ENCODE data around the gene LHFPL6. TPM values are rescaled to one million over a fixed set of nuclear protein-coding genes. Genes with fewer than 3 reads are reported as not detected.

Gene LHFPL6
- total and polyA plus RNA-seq, 8 donors = 1.8 to 13.4 (median 7.1) TPM

GRCh38 chr13:39565036-39565949, 37.7 kb downstream of the LHFPL6 start:
- H3K4me3 ChIP-seq = no peak overlapping the region
- intact Hi-C loops (cut with DNase I) = no loop called here
- 39 to 52% methylated on average over 6 of the region's 6 CpGs for WGBS, 2 donors
- no peaks in the 10 kb centered on the region for H3K36me3 ChIP-seq
- no peak overlapping the region for H3K27ac ChIP-seq
- no peaks in the 10 kb centered on the region for H3K27me3 ChIP-seq
- no peak for FAIRE-seq
- TF ChIP-seq CTCF (IDR thresholded peaks at IDR 0.05) = no peak
- DNase-seq = no peak
- H3K4me1 ChIP-seq = no peaks in the 10 kb centered on the region
- no peaks in the 10 kb centered on the region for H3K9me3 ChIP-seq
- peak in 3 of 4 donors; percentile 42 to 68 (median 58) for ATAC-seq

GRCh38 chr13:39563470-39563735, 39.6 kb downstream of the LHFPL6 start:
- WGBS, 2 donors = 80 to 90% methylated on average over 1 of the region's 1 CpG
- no peak for ATAC-seq
- no peak for TF ChIP-seq CTCF (IDR thresholded peaks at IDR 0.05)

GRCh38 chr13:39561971-39562370, 41.0 kb downstream of the LHFPL6 start:
- no peaks in the 10 kb centered on the region for H3K4me1 ChIP-seq
- H3K36me3 ChIP-seq = no peaks in the 10 kb centered on the region
- H3K4me3 ChIP-seq = no peak overlapping the region
- DNase-seq = no peak
- no peak for ATAC-seq
- no peaks in the 10 kb centered on the region for H3K9me3 ChIP-seq
- no peak for FAIRE-seq
- 28 to 55% methylated on average over 1 of the region's 1 CpG for WGBS, 2 donors
- TF ChIP-seq CTCF (IDR thresholded peaks at IDR 0.05) = no peak
- intact Hi-C loops (cut with DNase I) = no loop called here
- no peaks in the 10 kb centered on the region for H3K27me3 ChIP-seq
- H3K27ac ChIP-seq = no peak overlapping the region

More at GRCh38 chr13:39563470-39563735, 39.6 kb downstream of the LHFPL6 start:
- intact Hi-C loops (cut with DNase I) = no loop called here
- DNase-seq = no peak
- no peak overlapping the region for H3K4me3 ChIP-seq
- no peaks in the 10 kb centered on the region for H3K4me1 ChIP-seq
- no peaks in the 10 kb centered on the region for H3K27me3 ChIP-seq
- H3K27ac ChIP-seq = no peak overlapping the region
- H3K36me3 ChIP-seq = no peaks in the 10 kb centered on the region
- no peaks in the 10 kb centered on the region for H3K9me3 ChIP-seq
- FAIRE-seq = no peak

GRCh38 chr13:39559847-39560246, 43.1 kb downstream of the LHFPL6 start:
- Histone ChIP-seq H3K27me3 (no peaks in the 10 kb centered on the region), H3K4me1 (no peaks in the 10 kb centered on the region), H3K36me3 (no peaks in the 10 kb centered on the region), H3K27ac (no peak overlapping the region), H3K9me3 (no peaks in the 10 kb centered on the region), H3K4me3 (no peak overlapping the region)
- TF ChIP-seq CTCF (IDR thresholded peaks at IDR 0.05) = no peak
- ATAC-seq (no peak), DNase-seq (no peak), FAIRE-seq (no peak)
- WGBS, 2 donors = 57% methylated on average over 3 of the region's 3 CpGs
- intact Hi-C loops (cut with DNase I) = no loop called here

- H3K9me3 ChIP-seq = no peaks in the 10 kb centered on the region
- H3K4me3 ChIP-seq = no peak overlapping the region
- no peak overlapping the region for H3K27ac ChIP-seq
- H3K27me3 ChIP-seq = no peaks in the 10 kb centered on the region
- WGBS, 2 donors = 78 to 84% methylated on average over 12 of the region's 12 CpGs
- no peaks in the 10 kb centered on the region for H3K36me3 ChIP-seq
- H3K4me1 ChIP-seq = no peaks in the 10 kb centered on the region
- intact Hi-C loops (cut with DNase I) = no loop called here
- ATAC-seq = no peak
- TF ChIP-seq CTCF (IDR thresholded peaks at IDR 0.05) = no peak
- no peak for FAIRE-seq
- no peak for DNase-seq
Observed at GRCh38 chr13:39557285-39557955, 45.6 kb downstream of the LHFPL6 start.
